H1 (cell line): Measurements from ENCODE around the gene HTATIP2. TPM values are rescaled to one million over a fixed set of nuclear protein-coding genes. Genes with fewer than 3 reads are reported as not detected.

Source experiments
- CREB1 ChIP-seq: IDR thresholded peaks from 2 replicates; pipeline ENCODE4 v1.6.1; 2012; ENCODE audit warnings: inconsistent platforms
- FOSL1 ChIP-seq: IDR thresholded peaks from 2 replicates; pipeline ENCODE4 v1.6.1; 2011; ENCODE audit warnings: mild to moderate bottlenecking, low read depth, low read length, moderate library complexity; ENCODE audit not compliant: insufficient read depth
- HDAC2 ChIP-seq, 2 experiments: fragments of 300-600 bp in 1 of 2; sonication (generic) in 1 of 2; IDR thresholded peaks; 2 replicates each; pipeline ENCODE4 v1.6.1; 2011 to 2012; ENCODE audit warnings: low read depth in 2 of 2, low read length in 2 of 2, mild to moderate bottlenecking in 2 of 2, moderate library complexity in 2 of 2, borderline replicate concordance in 1 of 2, inconsistent platforms in 1 of 2
- polyA plus RNA-seq, 7 experiments: library from polyadenylated mRNA; depleted of rRNA in 3 of 7; stranded (reverse) in 5 of 7; unstranded in 2 of 7; fragments of >200 nt in 5 of 7; fragments of 200-250 nt in 2 of 7; gene quantifications; 1 replicate in 5 of 7; 2 replicates in 1 of 7; 4 replicates in 1 of 7; pipeline versions ENCODE4 v1.2.1 to v1.2.3, GENCODE V29; 2011 to 2013; ENCODE audit warnings: missing spikeins in 2 of 7, mixed read lengths in 2 of 7
- total RNA-seq: library from RNA; stranded (reverse); fragmentation: NEBNext Ultra II Directional; extraction: Animal tissue kit (Norgen Biotek cat#: 25700); gene quantifications from 2 replicates; pipeline ENCODE4 v1.2.1, GENCODE V29; 2021

The HTATIP2 gene
- total and polyA plus RNA-seq, 2 of the 8 experiments (the other 6 are each of a cell fraction or from before 2014, with no cell fraction given), result 22.6 to 33.1 TPM

DNA sequence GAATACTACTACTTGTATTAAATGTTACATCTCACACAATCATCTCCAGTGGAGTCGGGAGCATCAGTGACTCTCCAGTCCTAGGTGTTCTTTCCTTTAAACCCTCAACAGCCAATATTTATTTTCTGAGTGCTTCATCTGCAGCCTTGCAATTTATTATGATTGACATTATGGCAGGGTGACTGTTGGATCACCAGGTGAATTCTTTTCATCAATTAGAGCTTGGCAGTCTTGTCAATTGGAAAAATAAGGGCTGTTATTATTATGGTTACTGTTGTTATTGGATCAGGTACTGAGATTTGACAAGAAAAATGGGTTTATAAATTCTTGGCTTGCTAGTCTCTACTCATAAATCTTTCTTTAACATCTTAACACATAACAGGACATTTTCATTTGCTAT lies 27.5 kb upstream of the HTATIP2 start (continued):
- TF ChIP-seq CREB1, result no peak
- no peak for TF ChIP-seq FOSL1
- TF ChIP-seq HDAC2 (IDR thresholded peaks at IDR 0.05; ENCODE audit: borderline replicate concordance in 1 of 2, low read depth in 2 of 2, low read length in 2 of 2), result no peak
